GM18907 (cell line): ENCODE measurements around the gene CELA1.

ENCODE experiments used
- ATAC-seq: cut with Tn5 transposase; IDR thresholded peaks from one replicate; pipeline ENCODE4 v1.9.1; 2021; ENCODE audit warnings: mild to moderate bottlenecking, moderate library complexity; ENCODE audit not compliant: unreplicated experiment

The CELA1 gene

GRCh38 chr12:51377099-51377984 lies 30.9 kb upstream of the CELA1 start:
- ATAC-seq, result no peak

- no peak for ATAC-seq
These were observed 28.4 kb upstream of the CELA1 start for GRCh38 chr12:51374856-51375255.

- no peak for ATAC-seq
These were observed 27.9 kb upstream of the CELA1 start for GRCh38 chr12:51374361-51374760.

GRCh38 chr12:51373187-51373586 lies 26.7 kb upstream of the CELA1 start:
- no peak for ATAC-seq

- no peak for ATAC-seq
These were observed 25.5 kb upstream of the CELA1 start for GRCh38 chr12:51372021-51372420.

GRCh38 chr12:51371295-51371953 lies 24.9 kb upstream of the CELA1 start:
- no peak for ATAC-seq

GRCh38 chr12:51370667-51371066 lies 24.2 kb upstream of the CELA1 start:
- no peak for ATAC-seq

GRCh38 chr12:51369581-51369980 lies 23.1 kb upstream of the CELA1 start:
- ATAC-seq, result no peak

GRCh38 chr12:51368640-51369517 lies 22.4 kb upstream of the CELA1 start:
- ATAC-seq, result peak; percentile 97

GRCh38 chr12:51365276-51365675 lies 18.8 kb upstream of the CELA1 start:
- no peak for ATAC-seq

GRCh38 chr12:51364001-51364400 lies 17.5 kb upstream of the CELA1 start:
- ATAC-seq, result no peak

- ATAC-seq, result no peak
These were observed 16.4 kb upstream of the CELA1 start for GRCh38 chr12:51362747-51363342.

- ATAC-seq, result no peak
These were observed 15.8 kb upstream of the CELA1 start for GRCh38 chr12:51362307-51362706.

- no peak for ATAC-seq
These were observed 14.9 kb upstream of the CELA1 start for GRCh38 chr12:51361161-51362016.

GRCh38 chr12:51360315-51360714 lies 13.8 kb upstream of the CELA1 start:
- ATAC-seq, result no peak

- no peak for ATAC-seq
These were observed 13.4 kb upstream of the CELA1 start for GRCh38 chr12:51359851-51360250.

GRCh38 chr12:51358496-51358895 lies 12.0 kb upstream of the CELA1 start:
- no peak for ATAC-seq

GRCh38 chr12:51357374-51358047 lies 11.0 kb upstream of the CELA1 start:
- peak; percentile 55 for ATAC-seq

GRCh38 chr12:51351913-51352532 lies 5.5 kb upstream of the CELA1 start:
- no peak for ATAC-seq
